ELR (cell line): Measurements from ENCODE around the gene MYO16.

Experiments used
- DNase-seq: peaks from one replicate; pipeline ENCODE4 v3.0.0-alpha.2; 2015; ENCODE audit warnings: low read depth

MYO16 gene

DNA sequence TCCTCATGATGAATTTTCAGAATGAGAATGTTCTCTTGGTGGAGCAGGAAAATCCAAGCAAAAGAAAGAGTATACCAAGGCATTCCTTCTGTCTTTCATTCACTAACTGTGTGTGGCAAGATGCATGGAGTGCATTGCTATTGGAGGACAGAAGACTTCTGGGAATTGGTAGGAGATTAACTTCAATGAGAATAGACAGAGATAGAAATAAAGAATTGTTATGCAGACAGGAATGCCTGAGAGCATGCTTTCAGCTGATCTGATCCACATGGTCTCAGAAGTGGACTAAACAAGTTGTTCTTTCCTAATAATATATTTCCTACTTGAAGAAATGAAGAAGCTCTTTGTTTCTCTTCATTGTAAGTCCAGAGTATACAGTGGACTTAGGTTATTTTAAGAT lies 303.6 kb downstream of the MYO16 start:
- no peak for DNase-seq

GRCh38 chr13:108938155-108938554 lies 308.7 kb downstream of the MYO16 start:
- no peak for DNase-seq

- DNase-seq, result no peak
Measured at GRCh38 chr13:108940121-108940520, 310.7 kb downstream of the MYO16 start.

DNA sequence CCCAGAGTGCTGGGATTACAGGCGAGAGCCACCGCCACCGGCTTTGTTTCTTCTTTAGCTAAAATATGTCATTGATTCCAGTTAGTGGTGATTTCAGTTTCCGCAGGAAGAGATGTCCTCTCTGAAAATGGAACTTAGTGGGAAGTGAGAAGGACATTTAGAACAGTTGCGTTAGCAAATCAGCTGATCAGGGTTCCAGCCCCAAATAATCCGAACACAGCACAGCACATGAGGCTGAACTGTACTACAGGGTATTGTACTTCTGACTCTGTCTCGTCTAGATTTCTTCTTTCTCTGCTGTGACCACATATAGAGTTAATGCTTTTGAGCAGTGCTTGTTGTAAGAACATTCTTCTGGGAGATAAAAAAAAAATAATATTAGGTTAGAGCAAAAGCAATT lies 314.4 kb downstream of the MYO16 start:
- DNase-seq, result no peak

DNA sequence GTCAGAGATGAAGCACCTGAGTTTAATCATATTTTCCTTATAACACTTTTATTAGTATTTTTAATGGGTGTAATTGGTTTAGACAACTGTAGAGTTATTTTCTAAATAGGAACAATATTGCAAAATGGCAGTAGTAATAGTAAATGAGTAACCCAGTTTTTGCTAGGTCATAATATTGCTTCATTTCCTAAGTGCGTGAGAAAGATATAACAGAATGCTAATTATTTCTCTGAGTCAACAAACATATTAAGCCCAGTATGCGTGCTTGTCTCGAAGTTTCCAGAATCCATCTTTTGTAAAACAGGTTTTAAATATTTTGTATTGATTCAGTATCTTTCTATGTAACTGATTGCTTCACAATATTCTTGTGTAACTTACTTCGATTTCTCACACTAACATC lies 315.3 kb downstream of the MYO16 start:
- peak; percentile 67 for DNase-seq

DNA sequence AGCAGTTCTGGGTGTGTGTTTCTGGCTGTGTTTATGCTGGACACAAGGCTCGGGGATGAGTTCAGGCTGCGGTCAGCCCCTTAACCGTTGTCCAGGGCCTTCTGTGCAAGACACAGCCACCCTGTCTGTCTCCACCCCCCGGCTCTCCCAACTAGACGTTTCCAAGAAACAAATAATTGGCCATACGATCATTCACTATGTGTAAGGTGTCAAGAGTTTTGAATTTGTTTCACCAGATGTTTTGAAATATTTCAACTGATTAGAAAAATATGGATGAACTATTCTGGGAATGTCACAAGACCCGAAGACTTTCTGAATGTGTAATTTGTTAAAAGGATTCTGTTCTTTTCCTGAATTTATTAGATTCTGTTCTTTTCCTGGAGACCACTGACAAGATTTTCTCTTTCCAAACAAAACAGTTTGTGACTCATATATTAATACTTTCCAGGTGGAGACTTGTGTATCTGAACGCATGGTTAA lies 318.2 kb downstream of the MYO16 start:
- DNase-seq, result no peak

DNA sequence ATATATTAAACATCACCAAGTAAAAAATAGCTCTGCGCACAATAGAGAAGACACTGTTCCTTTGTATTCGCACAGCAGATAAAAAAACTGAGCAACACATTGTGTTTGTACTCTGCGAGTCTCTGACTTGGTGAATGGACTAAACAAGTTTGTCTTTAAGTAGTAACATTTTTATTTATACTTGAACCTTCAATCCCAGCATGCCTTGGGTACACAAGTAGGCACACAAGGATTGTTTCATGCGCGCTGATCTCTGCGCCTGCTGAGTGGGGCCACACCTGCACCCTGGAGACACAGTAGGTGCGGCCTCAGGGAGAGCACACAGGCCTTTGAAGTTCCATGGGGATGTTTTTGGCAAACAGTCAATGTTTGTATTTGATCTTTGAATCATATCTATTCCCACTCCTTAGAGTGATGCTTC lies 318.9 kb downstream of the MYO16 start:
- DNase-seq, result no peak

DNA sequence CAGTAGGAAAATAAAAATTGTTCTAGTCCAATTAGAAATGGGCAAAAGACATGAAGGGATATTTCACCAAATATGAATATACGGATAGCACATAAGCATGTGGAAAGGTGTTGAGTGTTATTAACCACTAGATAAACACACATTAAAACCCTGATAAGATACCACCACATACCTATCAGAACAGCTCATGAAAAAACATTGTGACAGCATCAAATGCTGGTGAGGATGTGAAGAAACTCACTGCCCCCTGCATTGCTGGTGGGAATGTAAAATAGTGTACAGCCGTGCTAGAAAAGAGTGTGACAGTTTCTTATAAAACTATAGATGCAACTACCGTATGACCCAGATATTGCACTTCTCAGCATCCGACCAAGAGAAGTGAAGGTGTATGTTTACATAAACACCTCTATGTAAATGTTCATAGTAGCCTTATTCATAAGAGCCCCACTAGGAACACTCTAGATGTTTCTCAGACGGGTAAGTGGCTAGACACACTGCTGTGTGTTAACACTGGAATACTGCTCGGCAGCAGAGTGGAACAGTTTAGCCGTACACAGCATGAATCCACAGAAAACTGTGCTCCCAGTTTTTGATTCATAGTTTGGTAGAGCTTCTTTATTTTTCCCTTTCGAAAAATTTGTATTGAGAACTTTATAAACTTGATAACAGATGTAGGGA lies 321.1 kb downstream of the MYO16 start:
- DNase-seq, result no peak

- DNase-seq, result no peak
Measured at GRCh38 chr13:108955741-108956140, 326.3 kb downstream of the MYO16 start.

- DNase-seq, result peak; percentile 81
Measured at GRCh38 chr13:108957369-108958012, 328.1 kb downstream of the MYO16 start.

DNA sequence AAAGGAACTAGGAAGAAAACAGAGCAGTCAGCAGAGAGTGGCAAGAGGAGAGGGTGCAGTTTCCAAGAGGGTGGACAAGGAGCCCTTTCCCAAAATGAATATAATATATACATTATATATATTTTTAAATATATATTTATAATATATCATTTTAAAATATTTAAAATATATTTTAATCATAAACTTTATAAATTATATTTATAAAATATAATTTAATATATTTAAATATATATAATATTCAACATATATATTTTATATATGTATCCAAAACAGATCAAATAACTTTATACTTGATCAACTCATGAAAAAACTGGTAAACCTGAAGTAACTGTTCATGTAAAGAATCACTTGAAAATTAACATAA lies 328.6 kb downstream of the MYO16 start:
- no peak for DNase-seq

DNA sequence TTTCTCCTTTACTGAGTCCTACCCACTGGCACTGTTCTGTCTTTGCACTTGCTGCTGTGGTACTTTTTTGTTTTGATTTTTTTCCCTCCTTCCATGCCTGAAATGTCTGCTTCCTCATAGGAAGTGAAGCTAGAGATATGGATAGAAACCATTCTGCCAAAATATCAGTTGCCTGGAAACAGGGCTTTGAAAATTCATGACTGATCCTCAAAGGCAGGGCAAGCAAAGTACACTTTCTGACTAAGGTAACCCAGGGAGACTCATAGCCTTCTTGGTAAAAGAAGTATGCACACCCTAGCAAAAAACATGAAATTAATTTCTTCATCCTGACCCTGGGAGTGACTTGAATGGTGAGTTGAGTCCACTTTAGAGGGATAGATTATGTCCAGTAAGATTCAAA lies 329.8 kb downstream of the MYO16 start:
- no peak for DNase-seq

- DNase-seq, result no peak
Measured at GRCh38 chr13:108960006-108960405, 330.6 kb downstream of the MYO16 start.

DNA sequence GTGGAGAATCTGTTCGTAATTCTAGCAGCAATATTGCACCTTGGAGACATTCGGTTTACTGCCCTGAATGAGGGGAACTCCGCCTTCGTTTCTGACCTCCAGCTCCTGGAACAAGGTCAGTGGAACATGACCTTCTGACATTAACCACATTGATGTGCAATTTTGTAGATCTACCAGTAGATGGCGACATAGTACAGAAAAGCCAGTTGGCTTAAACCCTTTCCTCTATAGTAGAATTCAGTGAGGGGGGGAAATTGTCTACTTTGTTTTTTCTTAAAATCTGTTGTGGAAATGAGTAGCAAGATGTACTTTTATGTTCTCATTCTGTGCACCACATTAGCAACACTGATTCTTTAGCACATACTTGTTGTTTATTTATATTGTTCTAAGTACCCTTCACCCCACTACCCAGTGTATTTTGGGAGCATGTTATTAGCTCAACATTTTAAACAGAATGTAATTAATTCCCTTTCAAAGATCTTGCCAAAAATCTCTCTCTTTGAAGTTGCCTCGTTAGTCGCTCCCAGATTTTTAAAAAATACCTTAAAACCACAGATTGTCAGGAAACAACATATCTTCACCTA lies 332.2 kb downstream of the MYO16 start:
- peak; percentile 68 for DNase-seq

DNA sequence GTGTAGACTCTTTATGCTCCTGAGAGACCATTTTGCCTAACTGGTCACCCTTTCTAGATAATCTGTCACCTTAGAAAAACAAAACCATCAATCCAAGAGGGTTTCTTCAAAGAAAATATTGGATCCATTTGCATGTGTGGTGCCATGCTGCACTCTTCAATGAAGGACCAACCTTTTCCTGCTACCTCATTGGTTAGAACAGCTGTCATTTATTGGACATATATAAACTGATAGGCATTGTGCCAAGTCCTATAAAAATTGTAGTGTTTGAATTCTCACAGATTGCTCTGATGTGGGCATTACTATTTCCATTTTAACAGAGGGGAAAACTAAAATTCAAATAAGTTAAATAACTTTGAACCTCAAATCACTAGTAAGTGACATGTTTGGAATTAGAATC lies 333.2 kb downstream of the MYO16 start:
- DNase-seq, result no peak

- DNase-seq, result no peak
Measured at GRCh38 chr13:108963276-108963810, 333.9 kb downstream of the MYO16 start.

GRCh38 chr13:108963846-108964600 lies 334.6 kb downstream of the MYO16 start:
- peak; percentile 49 for DNase-seq

- no peak for DNase-seq
Measured at GRCh38 chr13:108964606-108965005, 335.2 kb downstream of the MYO16 start.

GRCh38 chr13:108967371-108967770 lies 338.0 kb downstream of the MYO16 start:
- DNase-seq, result no peak

DNA sequence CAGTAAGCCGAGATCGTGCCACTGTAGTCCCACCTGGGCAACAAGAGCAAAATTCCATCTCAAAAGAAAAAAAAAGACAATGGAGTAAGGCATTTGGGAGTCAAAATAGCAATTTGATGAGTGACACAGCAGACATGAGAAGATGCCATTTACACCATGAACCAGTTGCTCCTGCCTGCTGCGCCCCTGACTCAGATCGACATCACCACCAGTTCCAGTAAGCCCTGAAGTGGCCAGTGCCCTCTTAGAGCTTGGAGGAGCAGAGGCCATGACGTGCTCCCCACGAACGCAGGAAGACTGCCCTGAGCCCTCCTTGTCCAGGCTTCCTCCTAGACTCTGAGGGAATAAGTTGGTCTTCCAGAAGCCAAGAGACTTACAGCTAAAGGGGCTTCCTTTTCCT lies 339.2 kb downstream of the MYO16 start:
- DNase-seq, result peak; percentile 17

GRCh38 chr13:108974686-108975085 lies 345.3 kb downstream of the MYO16 start:
- no peak for DNase-seq

- DNase-seq, result no peak
Measured at GRCh38 chr13:108980237-108980636, 350.8 kb downstream of the MYO16 start.

DNA sequence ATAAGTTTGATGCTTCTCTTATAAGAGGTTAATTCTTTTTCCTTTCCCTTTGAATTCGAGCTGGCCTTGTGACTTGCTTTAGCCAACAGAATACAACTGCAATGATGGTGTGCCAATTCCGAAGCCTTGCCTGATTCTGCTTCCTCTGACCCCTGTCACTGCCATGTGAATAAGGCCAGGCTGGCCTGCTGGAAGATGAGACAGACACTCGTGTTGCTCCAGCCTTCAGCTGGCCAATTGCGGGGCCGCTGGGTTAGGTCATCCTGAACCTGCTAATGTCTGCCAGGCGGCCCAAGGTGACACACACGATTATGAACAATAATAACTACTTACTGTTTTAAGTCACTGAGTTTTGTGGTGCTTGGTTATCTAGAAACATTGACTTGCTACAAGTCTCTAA lies 352.0 kb downstream of the MYO16 start:
- DNase-seq, result no peak
